GM23338 (cell line): ENCODE measurements around the gene GRIFIN. TPM values are rescaled to one million over a fixed set of nuclear protein-coding genes. Genes with fewer than 3 reads are reported as not detected.

Experiments
- ATAC-seq: fragments of 200-7000 bp; cut with Tn5 transposase; 3 replicates; pipeline ENCODE4 v1.9.1; 2020
- DNase-seq: peaks from one replicate; pipeline ENCODE4 v3.0.0-alpha.2; 2015; ENCODE audit warnings: low spot score
- H2AFZ ChIP-seq: fragments of 200-600 bp; sonication (generic); 2 replicates; pipeline ENCODE4 v1.8.0; 2016; ENCODE audit warnings: antibody characterized with exemption, mild to moderate bottlenecking, moderate library complexity
- H3F3A ChIP-seq: fragments of 200-600 bp; sonication (generic); replicated peaks from 2 replicates; pipeline ENCODE4 v1.8.0; 2017; ENCODE audit warnings: antibody characterized with exemption, mixed run types, low read depth
- H3K27ac ChIP-seq: fragments of 200-600 bp; sonication (generic); 2 replicates; pipeline ENCODE4 v1.6.1; 2016; ENCODE audit warnings: low read depth
- H3K27me3 ChIP-seq: fragments of 200-600 bp; sonication (generic); 2 replicates; pipeline ENCODE4 v1.8.0; 2016; ENCODE audit warnings: mild to moderate bottlenecking, mixed run types, moderate library complexity; ENCODE audit not compliant: insufficient read depth
- H3K36me3 ChIP-seq: fragments of 200-600 bp; sonication (generic); 2 replicates; pipeline ENCODE4 v1.8.0; 2016; ENCODE audit warnings: mild to moderate bottlenecking; ENCODE audit not compliant: insufficient read depth
- H3K4me1 ChIP-seq: fragments of 200-600 bp; sonication (generic); 2 replicates; pipeline ENCODE4 v1.8.0; 2016; ENCODE audit warnings: mild to moderate bottlenecking, moderate library complexity; ENCODE audit not compliant: insufficient read depth
- H3K4me2 ChIP-seq: fragments of 200-600 bp; sonication (generic); 2 replicates; pipeline ENCODE4 v1.7.1; 2017; ENCODE audit warnings: mixed run types
- H3K4me3 ChIP-seq: fragments of 200-600 bp; sonication (generic); 2 replicates; pipeline ENCODE4 v1.6.1; 2016; ENCODE audit warnings: mixed run types
- H3K79me2 ChIP-seq: fragments of 200-600 bp; sonication (generic); replicated peaks from 2 replicates; pipeline ENCODE4 v1.8.0; 2017; ENCODE audit warnings: mild to moderate bottlenecking; ENCODE audit not compliant: insufficient read depth
- H3K9me2 ChIP-seq: fragments of 200-600 bp; sonication (generic); 2 replicates; pipeline ENCODE4 v1.8.0; 2017; ENCODE audit not compliant: insufficient read depth
- H4K20me1 ChIP-seq: fragments of 200-600 bp; sonication (generic); replicated peaks from 2 replicates; pipeline ENCODE4 v1.8.0; 2017; ENCODE audit warnings: mild to moderate bottlenecking; ENCODE audit not compliant: insufficient read depth
- H3K27ac Mint-ChIP-seq: 2 replicates; pipeline ENCODE4 v1.8.0; 2020; ENCODE audit warnings: inconsistent platforms, mild to moderate bottlenecking, moderate library complexity, mixed read lengths
- H3K27me3 Mint-ChIP-seq: 3 replicates; pipeline ENCODE4 v1.8.0; 2022; ENCODE audit warnings: low read depth, mild to moderate bottlenecking, moderate library complexity, mixed read lengths, inconsistent platforms; ENCODE audit not compliant: insufficient read depth, poor library complexity
- H3K36me3 Mint-ChIP-seq: 3 replicates; pipeline ENCODE4 v1.8.0; 2021; ENCODE audit warnings: low read depth, mild to moderate bottlenecking, inconsistent platforms, moderate library complexity, mixed read lengths
- H3K4me1 Mint-ChIP-seq: 3 replicates; pipeline ENCODE4 v1.8.0; 2020; ENCODE audit warnings: mild to moderate bottlenecking, inconsistent platforms, mixed read lengths
- H3K4me3 Mint-ChIP-seq: 3 replicates; pipeline ENCODE4 v1.8.0; 2021; ENCODE audit warnings: moderate library complexity, mild to moderate bottlenecking, inconsistent platforms, mixed read lengths
- H3K9me3 Mint-ChIP-seq: 3 replicates; pipeline ENCODE4 v1.8.0; 2020; ENCODE audit warnings: moderate library complexity, mild to moderate bottlenecking, inconsistent platforms, mixed read lengths
- CREB1 ChIP-seq: fragments of 250-450 bp; sonication (Bioruptor Pico); IDR thresholded peaks from 2 replicates; pipeline ENCODE4 v1.5.0; 2020; ENCODE audit warnings: low read depth, mild to moderate bottlenecking, moderate library complexity
- EZH2 ChIP-seq: fragments of 200-600 bp; sonication (generic); IDR thresholded peaks from one replicate; pipeline ENCODE4 v1.8.0; 2017; ENCODE audit warnings: antibody characterized with exemption, mild to moderate bottlenecking, low read depth; ENCODE audit not compliant: unreplicated experiment
- EZH2phosphoT487 ChIP-seq: fragments of 200-600 bp; sonication (generic); IDR thresholded peaks from one replicate; pipeline ENCODE4 v1.8.1; 2018; ENCODE audit warnings: antibody characterized with exemption; ENCODE audit not compliant: unreplicated experiment
- JUNB ChIP-seq: IDR thresholded peaks from one replicate; pipeline ENCODE4 v1.6.1; 2016; ENCODE audit warnings: antibody characterized with exemption; ENCODE audit not compliant: unreplicated experiment
- NANOG ChIP-seq: IDR thresholded peaks from 2 replicates; pipeline ENCODE4 v1.6.1; 2016; ENCODE audit warnings: antibody characterized with exemption, borderline replicate concordance
- POLR2AphosphoS5 ChIP-seq: IDR thresholded peaks from 2 replicates; pipeline ENCODE4 v1.6.1; 2016; ENCODE audit warnings: antibody characterized with exemption, low read depth
- STAT1 ChIP-seq: IDR thresholded peaks from one replicate; pipeline ENCODE4 v1.6.1; 2016; ENCODE audit warnings: antibody characterized with exemption; ENCODE audit not compliant: unreplicated experiment
- ZNF114 ChIP-seq: fragments of 250-450 bp; sonication (Bioruptor Pico); IDR thresholded peaks from 2 replicates; pipeline ENCODE4 v1.5.0; 2020; ENCODE audit warnings: mild to moderate bottlenecking, moderate library complexity
- ZNF331 ChIP-seq: fragments of 250-450 bp; sonication (Bioruptor Pico); IDR thresholded peaks from 2 replicates; pipeline ENCODE4 v1.5.0; 2020; ENCODE audit warnings: low read depth, mild to moderate bottlenecking, moderate library complexity
- polyA plus RNA-seq: library from polyadenylated mRNA; unstranded; fragments of >200 nt; fragmentation: Nextera tagmentation; extraction: Ambion mirVana; gene quantifications from 2 replicates; pipeline ENCODE4 v1.2.1, GENCODE V29; 2016
- total RNA-seq: library from RNA; depleted of rRNA; stranded (reverse); fragments of >200 nt; shearing (Covaris generic); gene quantifications from 2 replicates; pipeline ENCODE4 v1.2.3, GENCODE V29; 2014
- TF ChIP-seq, protein P1 (sequence below): fragments of 250-450 bp; sonication (Bioruptor Pico); IDR thresholded peaks from 2 replicates; pipeline ENCODE4 v1.5.0; 2020; ENCODE audit warnings: mild to moderate bottlenecking, moderate library complexity
- TF ChIP-seq, protein P2 (sequence below): IDR thresholded peaks from one replicate; pipeline ENCODE4 v1.6.1; 2018; ENCODE audit warnings: antibody characterized with exemption; ENCODE audit not compliant: unreplicated experiment
- TF ChIP-seq, protein P3 (sequence below): IDR thresholded peaks from 2 replicates; pipeline ENCODE4 v1.6.1; 2016; ENCODE audit warnings: antibody characterized with exemption
- TF ChIP-seq, protein P4 (sequence below), 2 experiments: fragments of 200-600 bp in 1 of 2; sonication (generic) in 1 of 2; conservative IDR thresholded peaks; 2 replicates each; pipeline versions ENCODE4 v1.5.1 to v1.6.1; 2016 to 2017; ENCODE audit warnings: antibody characterized with exemption in 2 of 2, low read depth in 2 of 2, mild to moderate bottlenecking in 2 of 2, moderate library complexity in 1 of 2

The GRIFIN gene
- total and polyA plus RNA-seq, 2 experiments from 2014 or later = not detected

DNA sequence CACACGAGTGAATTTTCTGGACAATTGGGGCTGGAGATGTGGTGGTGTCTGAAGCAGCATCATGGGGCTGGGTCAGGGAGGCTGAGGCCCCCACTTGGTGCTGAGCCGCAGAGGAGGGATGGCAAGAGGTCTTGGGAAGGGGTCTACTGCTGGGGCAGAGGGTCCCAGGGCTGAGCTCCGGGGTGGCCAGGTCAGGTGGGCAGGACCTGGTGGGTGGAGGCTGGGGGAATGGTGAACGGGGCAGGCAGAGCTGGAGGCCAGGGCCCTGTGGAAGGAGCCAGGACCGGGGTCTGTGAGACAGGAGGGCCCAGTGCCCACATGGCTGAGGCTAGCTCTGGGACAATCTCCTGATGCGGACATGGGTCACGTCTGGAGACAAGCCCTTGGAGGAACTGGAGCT, 23.0 kb upstream of the GRIFIN start:
- Histone ChIP-seq H3K79me2 (no peaks in the 10 kb centered on the region), H4K20me1 (no peaks in the 10 kb centered on the region), H3K36me3 (no peaks in the 10 kb centered on the region), H3K27ac (no peak overlapping the region), H2AFZ (peak overlapping the region; percentile 90; the same call in 1 of the 2 replicates), H3K9me2 (no peaks in the 10 kb centered on the region), H3K27me3 (no peaks in the 10 kb centered on the region), H3F3A (0 out of 2 replicates have a peak, but pooled peaks cover 2% of the 10 kb centered on the region), H3K4me3 (no peak overlapping the region), H3K4me2 (no peak overlapping the region), H3K4me1 (peaks cover 13% of the 10 kb centered on the region; the same call in 1 of the 2 replicates)
- Mint-ChIP-seq H3K36me3 (no peaks in the 10 kb centered on the region; the same call in 2 of the 3 replicates), H3K9me3 (no peaks in the 10 kb centered on the region), H3K4me3 (no peak overlapping the region), H3K27me3 (peaks cover 21% of the 10 kb centered on the region), H3K4me1 (peaks cover 44% of the 10 kb centered on the region), H3K27ac (no peak overlapping the region)
- DNase-seq (no peak), ATAC-seq (no peak; the same call in 2 of the 3 replicates)
- no peak for TF ChIP-seq STAT1
- no peak for TF ChIP-seq EZH2phosphoT487
- TF ChIP-seq, protein P1, sequence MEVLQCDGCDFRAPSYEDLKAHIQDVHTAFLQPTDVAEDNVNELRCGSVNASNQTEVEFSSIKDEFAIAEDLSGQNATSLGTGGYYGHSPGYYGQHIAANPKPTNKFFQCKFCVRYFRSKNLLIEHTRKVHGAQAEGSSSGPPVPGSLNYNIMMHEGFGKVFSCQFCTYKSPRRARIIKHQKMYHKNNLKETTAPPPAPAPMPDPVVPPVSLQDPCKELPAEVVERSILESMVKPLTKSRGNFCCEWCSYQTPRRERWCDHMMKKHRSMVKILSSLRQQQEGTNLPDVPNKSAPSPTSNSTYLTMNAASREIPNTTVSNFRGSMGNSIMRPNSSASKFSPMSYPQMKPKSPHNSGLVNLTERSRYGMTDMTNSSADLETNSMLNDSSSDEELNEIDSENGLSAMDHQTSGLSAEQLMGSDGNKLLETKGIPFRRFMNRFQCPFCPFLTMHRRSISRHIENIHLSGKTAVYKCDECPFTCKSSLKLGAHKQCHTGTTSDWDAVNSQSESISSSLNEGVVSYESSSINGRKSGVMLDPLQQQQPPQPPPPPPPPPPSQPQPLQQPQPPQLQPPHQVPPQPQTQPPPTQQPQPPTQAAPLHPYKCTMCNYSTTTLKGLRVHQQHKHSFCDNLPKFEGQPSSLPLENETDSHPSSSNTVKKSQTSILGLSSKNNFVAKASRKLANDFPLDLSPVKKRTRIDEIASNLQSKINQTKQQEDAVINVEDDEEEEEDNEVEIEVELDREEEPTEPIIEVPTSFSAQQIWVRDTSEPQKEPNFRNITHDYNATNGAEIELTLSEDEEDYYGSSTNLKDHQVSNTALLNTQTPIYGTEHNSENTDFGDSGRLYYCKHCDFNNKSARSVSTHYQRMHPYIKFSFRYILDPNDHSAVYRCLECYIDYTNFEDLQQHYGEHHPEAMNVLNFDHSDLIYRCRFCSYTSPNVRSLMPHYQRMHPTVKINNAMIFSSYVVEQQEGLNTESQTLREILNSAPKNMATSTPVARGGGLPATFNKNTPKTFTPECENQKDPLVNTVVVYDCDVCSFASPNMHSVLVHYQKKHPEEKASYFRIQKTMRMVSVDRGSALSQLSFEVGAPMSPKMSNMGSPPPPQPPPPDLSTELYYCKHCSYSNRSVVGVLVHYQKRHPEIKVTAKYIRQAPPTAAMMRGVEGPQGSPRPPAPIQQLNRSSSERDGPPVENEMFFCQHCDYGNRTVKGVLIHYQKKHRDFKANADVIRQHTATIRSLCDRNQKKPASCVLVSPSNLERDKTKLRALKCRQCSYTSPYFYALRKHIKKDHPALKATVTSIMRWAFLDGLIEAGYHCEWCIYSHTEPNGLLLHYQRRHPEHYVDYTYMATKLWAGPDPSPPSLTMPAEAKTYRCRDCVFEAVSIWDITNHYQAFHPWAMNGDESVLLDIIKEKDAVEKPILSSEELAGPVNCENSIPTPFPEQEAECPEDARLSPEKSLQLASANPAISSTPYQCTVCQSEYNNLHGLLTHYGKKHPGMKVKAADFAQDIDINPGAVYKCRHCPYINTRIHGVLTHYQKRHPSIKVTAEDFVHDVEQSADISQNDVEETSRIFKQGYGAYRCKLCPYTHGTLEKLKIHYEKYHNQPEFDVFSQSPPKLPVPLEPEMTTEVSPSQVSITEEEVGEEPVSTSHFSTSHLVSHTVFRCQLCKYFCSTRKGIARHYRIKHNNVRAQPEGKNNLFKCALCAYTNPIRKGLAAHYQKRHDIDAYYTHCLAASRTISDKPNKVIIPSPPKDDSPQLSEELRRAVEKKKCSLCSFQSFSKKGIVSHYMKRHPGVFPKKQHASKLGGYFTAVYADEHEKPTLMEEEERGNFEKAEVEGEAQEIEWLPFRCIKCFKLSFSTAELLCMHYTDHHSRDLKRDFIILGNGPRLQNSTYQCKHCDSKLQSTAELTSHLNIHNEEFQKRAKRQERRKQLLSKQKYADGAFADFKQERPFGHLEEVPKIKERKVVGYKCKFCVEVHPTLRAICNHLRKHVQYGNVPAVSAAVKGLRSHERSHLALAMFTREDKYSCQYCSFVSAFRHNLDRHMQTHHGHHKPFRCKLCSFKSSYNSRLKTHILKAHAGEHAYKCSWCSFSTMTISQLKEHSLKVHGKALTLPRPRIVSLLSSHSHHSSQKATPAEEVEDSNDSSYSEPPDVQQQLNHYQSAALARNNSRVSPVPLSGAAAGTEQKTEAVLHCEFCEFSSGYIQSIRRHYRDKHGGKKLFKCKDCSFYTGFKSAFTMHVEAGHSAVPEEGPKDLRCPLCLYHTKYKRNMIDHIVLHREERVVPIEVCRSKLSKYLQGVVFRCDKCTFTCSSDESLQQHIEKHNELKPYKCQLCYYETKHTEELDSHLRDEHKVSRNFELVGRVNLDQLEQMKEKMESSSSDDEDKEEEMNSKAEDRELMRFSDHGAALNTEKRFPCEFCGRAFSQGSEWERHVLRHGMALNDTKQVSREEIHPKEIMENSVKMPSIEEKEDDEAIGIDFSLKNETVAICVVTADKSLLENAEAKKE (CRISPR knock-in tag) = no peak
- TF ChIP-seq ZNF114 (CRISPR knock-in tag) = no peak
- no peak for TF ChIP-seq CREB1 (CRISPR knock-in tag)
- no peak for TF ChIP-seq NANOG
- TF ChIP-seq EZH2 = no peak
- no peak for TF ChIP-seq JUNB
- TF ChIP-seq, protein P2, sequence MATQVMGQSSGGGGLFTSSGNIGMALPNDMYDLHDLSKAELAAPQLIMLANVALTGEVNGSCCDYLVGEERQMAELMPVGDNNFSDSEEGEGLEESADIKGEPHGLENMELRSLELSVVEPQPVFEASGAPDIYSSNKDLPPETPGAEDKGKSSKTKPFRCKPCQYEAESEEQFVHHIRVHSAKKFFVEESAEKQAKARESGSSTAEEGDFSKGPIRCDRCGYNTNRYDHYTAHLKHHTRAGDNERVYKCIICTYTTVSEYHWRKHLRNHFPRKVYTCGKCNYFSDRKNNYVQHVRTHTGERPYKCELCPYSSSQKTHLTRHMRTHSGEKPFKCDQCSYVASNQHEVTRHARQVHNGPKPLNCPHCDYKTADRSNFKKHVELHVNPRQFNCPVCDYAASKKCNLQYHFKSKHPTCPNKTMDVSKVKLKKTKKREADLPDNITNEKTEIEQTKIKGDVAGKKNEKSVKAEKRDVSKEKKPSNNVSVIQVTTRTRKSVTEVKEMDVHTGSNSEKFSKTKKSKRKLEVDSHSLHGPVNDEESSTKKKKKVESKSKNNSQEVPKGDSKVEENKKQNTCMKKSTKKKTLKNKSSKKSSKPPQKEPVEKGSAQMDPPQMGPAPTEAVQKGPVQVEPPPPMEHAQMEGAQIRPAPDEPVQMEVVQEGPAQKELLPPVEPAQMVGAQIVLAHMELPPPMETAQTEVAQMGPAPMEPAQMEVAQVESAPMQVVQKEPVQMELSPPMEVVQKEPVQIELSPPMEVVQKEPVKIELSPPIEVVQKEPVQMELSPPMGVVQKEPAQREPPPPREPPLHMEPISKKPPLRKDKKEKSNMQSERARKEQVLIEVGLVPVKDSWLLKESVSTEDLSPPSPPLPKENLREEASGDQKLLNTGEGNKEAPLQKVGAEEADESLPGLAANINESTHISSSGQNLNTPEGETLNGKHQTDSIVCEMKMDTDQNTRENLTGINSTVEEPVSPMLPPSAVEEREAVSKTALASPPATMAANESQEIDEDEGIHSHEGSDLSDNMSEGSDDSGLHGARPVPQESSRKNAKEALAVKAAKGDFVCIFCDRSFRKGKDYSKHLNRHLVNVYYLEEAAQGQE = no peak
- TF ChIP-seq ZNF331 (CRISPR knock-in tag) = no peak
- no peak for TF ChIP-seq POLR2AphosphoS5
- TF ChIP-seq, protein P3, sequence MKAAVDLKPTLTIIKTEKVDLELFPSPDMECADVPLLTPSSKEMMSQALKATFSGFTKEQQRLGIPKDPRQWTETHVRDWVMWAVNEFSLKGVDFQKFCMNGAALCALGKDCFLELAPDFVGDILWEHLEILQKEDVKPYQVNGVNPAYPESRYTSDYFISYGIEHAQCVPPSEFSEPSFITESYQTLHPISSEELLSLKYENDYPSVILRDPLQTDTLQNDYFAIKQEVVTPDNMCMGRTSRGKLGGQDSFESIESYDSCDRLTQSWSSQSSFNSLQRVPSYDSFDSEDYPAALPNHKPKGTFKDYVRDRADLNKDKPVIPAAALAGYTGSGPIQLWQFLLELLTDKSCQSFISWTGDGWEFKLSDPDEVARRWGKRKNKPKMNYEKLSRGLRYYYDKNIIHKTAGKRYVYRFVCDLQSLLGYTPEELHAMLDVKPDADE = no peak
- TF ChIP-seq, protein P4, sequence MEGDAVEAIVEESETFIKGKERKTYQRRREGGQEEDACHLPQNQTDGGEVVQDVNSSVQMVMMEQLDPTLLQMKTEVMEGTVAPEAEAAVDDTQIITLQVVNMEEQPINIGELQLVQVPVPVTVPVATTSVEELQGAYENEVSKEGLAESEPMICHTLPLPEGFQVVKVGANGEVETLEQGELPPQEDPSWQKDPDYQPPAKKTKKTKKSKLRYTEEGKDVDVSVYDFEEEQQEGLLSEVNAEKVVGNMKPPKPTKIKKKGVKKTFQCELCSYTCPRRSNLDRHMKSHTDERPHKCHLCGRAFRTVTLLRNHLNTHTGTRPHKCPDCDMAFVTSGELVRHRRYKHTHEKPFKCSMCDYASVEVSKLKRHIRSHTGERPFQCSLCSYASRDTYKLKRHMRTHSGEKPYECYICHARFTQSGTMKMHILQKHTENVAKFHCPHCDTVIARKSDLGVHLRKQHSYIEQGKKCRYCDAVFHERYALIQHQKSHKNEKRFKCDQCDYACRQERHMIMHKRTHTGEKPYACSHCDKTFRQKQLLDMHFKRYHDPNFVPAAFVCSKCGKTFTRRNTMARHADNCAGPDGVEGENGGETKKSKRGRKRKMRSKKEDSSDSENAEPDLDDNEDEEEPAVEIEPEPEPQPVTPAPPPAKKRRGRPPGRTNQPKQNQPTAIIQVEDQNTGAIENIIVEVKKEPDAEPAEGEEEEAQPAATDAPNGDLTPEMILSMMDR (conservative IDR thresholded peaks at IDR 0.05; ENCODE audit: low read depth in 2 of 2) = no peak
